Parathyroid adenoma (tissue), 2 donors: ENCODE data around the gene PDE8B.

Source experiments
- H2AFZ ChIP-seq: fragments of 300-600 bp; sonication (generic); one replicate; pipeline ENCODE4 v1.7.0; 2017; ENCODE audit warnings: antibody characterized with exemption, mild to moderate bottlenecking
- H3K27ac ChIP-seq: fragments of 300-600 bp; sonication (generic); one replicate; pipeline ENCODE4 v1.7.0; 2017
- H3K27me3 ChIP-seq: fragments of 300-600 bp; sonication (generic); one replicate; pipeline ENCODE4 v1.7.0; 2017; ENCODE audit warnings: low read length; ENCODE audit not compliant: control insufficient read depth, insufficient read depth
- H3K36me3 ChIP-seq: fragments of 300-600 bp; sonication (generic); one replicate; pipeline ENCODE4 v1.7.0; 2017; ENCODE audit warnings: low read length; ENCODE audit not compliant: control insufficient read depth, insufficient read depth
- H3K4me1 ChIP-seq: fragments of 300-600 bp; sonication (generic); one replicate; pipeline ENCODE4 v1.7.0; 2017; ENCODE audit warnings: control low read depth
- H3K4me2 ChIP-seq: fragments of 300-600 bp; sonication (generic); one replicate; pipeline ENCODE4 v1.7.0; 2017; ENCODE audit warnings: low read length
- H3K4me3 ChIP-seq: fragments of 300-600 bp; sonication (generic); one replicate; pipeline ENCODE4 v1.7.0; 2017; ENCODE audit warnings: low read depth, low read length
- H3K79me2 ChIP-seq: fragments of 300-600 bp; sonication (generic); one replicate; pipeline ENCODE4 v1.7.0; 2017; ENCODE audit warnings: control low read depth
- H3K9ac ChIP-seq: fragments of 300-600 bp; sonication (generic); one replicate; pipeline ENCODE4 v1.7.0; 2017; ENCODE audit warnings: mild to moderate bottlenecking
- H3K9me3 ChIP-seq: fragments of 300-600 bp; sonication (generic); one replicate; pipeline ENCODE4 v1.7.0; 2017; ENCODE audit warnings: low read length; ENCODE audit not compliant: control insufficient read depth
- TF ChIP-seq, protein P1 (sequence below): fragments of 300-600 bp; sonication (generic); IDR thresholded peaks from one replicate; pipeline ENCODE4 v1.7.0; 2017; ENCODE audit warnings: antibody characterized with exemption, mild to moderate bottlenecking
- donor health status: primary hyperparathyroidism.

The PDE8B gene

DNA sequence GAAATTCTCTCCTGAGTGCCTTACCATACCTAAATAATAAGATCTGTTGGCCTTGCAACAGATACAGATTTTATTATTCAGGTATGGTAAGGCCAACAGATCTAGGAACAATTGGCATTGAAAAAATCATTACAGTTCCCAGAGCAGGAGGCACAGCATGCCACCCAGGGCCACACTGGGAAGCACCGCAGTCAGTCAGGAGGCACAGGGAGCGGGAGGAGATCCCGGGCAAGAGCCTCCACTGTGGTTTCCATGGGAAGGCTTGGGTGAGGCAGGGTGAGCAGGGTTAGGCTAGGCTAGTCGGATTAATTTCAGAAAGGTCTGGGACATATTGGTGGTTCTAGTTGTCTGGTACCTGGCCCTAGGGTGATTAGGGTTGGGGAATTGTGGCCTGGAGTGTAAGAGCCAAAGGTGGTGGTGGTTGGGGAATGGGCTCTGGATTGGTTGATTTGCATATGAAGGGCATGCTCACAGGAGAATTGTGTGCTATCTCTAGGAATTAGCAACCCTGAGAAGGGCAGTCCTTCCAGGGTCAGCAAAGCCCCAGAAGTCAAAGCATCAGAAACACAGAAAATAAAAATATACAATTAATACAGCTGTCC, 111.4 kb downstream of the PDE8B start:
- no peaks in the 10 kb centered on the region for H3K9me3 ChIP-seq
- no peak overlapping the region for H3K9ac ChIP-seq
- H3K79me2 ChIP-seq: no peaks in the 10 kb centered on the region
- H3K4me3 ChIP-seq: no peak overlapping the region
- H3K27me3 ChIP-seq: no peaks in the 10 kb centered on the region
- H2AFZ ChIP-seq: no peak overlapping the region
- no peaks in the 10 kb centered on the region for H3K4me1 ChIP-seq
- no peaks in the 10 kb centered on the region for H3K36me3 ChIP-seq
- no peak overlapping the region for H3K4me2 ChIP-seq
- no peak overlapping the region for H3K27ac ChIP-seq
- TF ChIP-seq, protein P1, sequence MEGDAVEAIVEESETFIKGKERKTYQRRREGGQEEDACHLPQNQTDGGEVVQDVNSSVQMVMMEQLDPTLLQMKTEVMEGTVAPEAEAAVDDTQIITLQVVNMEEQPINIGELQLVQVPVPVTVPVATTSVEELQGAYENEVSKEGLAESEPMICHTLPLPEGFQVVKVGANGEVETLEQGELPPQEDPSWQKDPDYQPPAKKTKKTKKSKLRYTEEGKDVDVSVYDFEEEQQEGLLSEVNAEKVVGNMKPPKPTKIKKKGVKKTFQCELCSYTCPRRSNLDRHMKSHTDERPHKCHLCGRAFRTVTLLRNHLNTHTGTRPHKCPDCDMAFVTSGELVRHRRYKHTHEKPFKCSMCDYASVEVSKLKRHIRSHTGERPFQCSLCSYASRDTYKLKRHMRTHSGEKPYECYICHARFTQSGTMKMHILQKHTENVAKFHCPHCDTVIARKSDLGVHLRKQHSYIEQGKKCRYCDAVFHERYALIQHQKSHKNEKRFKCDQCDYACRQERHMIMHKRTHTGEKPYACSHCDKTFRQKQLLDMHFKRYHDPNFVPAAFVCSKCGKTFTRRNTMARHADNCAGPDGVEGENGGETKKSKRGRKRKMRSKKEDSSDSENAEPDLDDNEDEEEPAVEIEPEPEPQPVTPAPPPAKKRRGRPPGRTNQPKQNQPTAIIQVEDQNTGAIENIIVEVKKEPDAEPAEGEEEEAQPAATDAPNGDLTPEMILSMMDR: no peak

DNA sequence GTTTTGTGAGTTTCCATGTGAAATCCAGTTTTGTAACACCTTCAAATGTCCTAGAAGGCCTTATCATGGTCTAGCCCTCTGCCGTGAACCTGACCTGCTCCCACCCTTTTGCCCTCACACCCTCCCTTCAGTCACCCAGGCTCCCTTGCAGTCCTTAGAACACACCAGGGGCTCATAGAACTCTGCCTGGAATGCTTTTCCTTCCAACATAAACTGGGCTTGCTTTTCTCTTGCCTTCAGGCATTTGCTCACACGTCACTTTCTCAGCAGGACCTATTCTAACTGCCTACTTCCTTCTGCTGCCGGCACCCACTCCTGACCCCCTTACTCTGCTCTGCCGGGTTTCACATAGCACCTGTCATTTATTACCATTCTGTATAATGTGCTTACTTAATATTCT, 111.9 kb downstream of the PDE8B start:
- TF ChIP-seq, protein P1: no peak
- Histone ChIP-seq H3K9me3 (no peaks in the 10 kb centered on the region), H3K79me2 (no peaks in the 10 kb centered on the region), H3K27ac (no peak overlapping the region), H3K36me3 (no peaks in the 10 kb centered on the region), H3K27me3 (no peaks in the 10 kb centered on the region), H3K4me2 (no peak overlapping the region), H3K4me1 (no peaks in the 10 kb centered on the region), H3K4me3 (no peak overlapping the region), H3K9ac (no peak overlapping the region), H2AFZ (no peak overlapping the region)

DNA sequence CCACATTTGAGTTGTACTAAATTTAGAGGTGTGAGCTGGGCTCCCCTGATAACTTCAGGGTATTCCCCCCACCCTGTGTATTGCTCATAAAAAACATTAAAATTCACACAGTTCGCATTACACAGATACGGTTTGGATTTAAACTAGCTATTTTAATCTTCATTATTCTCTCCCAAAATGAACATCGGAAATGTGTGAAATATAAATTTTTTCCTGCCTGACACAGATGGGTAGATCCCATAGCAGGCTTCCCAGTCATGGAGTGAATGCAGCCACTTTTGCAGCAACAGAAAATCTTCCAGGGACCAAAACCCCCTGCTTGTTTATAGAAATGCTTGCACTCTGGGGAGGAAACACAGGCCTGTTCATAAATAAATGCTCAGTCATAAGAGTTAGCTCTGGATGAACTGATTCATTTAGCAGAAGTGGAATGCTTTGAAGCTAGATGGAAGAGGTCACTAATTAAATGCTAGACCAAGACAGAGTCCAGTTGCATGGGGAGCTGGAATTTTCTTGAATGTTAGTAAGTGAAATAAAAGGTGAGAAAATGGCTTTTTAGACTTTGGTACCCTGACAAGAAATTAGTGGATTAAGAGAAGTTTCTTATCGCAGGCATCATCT, 115.6 kb downstream of the PDE8B start:
- Histone ChIP-seq H3K27me3 (no peaks in the 10 kb centered on the region), H3K27ac (no peak overlapping the region)

GRCh38 chr5:77326986-77327734, 116.7 kb downstream of the PDE8B start:
- TF ChIP-seq, protein P1: no peak
- Histone ChIP-seq H3K9ac (no peak overlapping the region), H2AFZ (no peak overlapping the region), H3K27ac (no peak overlapping the region), H3K36me3 (no peaks in the 10 kb centered on the region), H3K4me2 (no peak overlapping the region), H3K79me2 (no peaks in the 10 kb centered on the region), H3K27me3 (no peaks in the 10 kb centered on the region), H3K4me1 (no peaks in the 10 kb centered on the region), H3K4me3 (no peak overlapping the region), H3K9me3 (no peaks in the 10 kb centered on the region)

More for the DNA sequence above, 115.6 kb downstream of the PDE8B start:
- Histone ChIP-seq H3K4me3 (no peak overlapping the region), H3K9me3 (no peaks in the 10 kb centered on the region), H3K79me2 (no peaks in the 10 kb centered on the region), H3K36me3 (no peaks in the 10 kb centered on the region), H2AFZ (no peak overlapping the region), H3K9ac (no peak overlapping the region), H3K4me1 (no peaks in the 10 kb centered on the region), H3K4me2 (no peak overlapping the region)
- TF ChIP-seq, protein P1: no peak
